IPS-18a (cell line): ENCODE data around the gene PLIN5.

Source experiments
- H3K27ac ChIP-seq: one replicate; pipeline ENCODE4 v1.5.1; 2013; ENCODE audit warnings: low read length
- H3K27me3 ChIP-seq: one replicate; pipeline ENCODE4 v1.6.1; 2013; ENCODE audit warnings: mild to moderate bottlenecking, low read length; ENCODE audit not compliant: control insufficient read depth, insufficient read depth
- H3K36me3 ChIP-seq: one replicate; pipeline ENCODE4 v1.6.1; 2013; ENCODE audit warnings: low read depth, low read length; ENCODE audit not compliant: control insufficient read depth
- H3K4me1 ChIP-seq: one replicate; pipeline ENCODE4 v1.6.1; 2013; ENCODE audit warnings: low read depth, low read length; ENCODE audit not compliant: control insufficient read depth
- H3K4me3 ChIP-seq: one replicate; pipeline ENCODE4 v1.5.1; 2013; ENCODE audit warnings: low read length
- H3K9ac ChIP-seq: one replicate; pipeline ENCODE4 v1.6.1; 2013; ENCODE audit warnings: mild to moderate bottlenecking, low read length, moderate library complexity
- H3K9me3 ChIP-seq: one replicate; pipeline ENCODE4 v1.6.1; 2013; ENCODE audit warnings: low read depth, low read length; ENCODE audit not compliant: control insufficient read depth

The PLIN5 gene

DNA sequence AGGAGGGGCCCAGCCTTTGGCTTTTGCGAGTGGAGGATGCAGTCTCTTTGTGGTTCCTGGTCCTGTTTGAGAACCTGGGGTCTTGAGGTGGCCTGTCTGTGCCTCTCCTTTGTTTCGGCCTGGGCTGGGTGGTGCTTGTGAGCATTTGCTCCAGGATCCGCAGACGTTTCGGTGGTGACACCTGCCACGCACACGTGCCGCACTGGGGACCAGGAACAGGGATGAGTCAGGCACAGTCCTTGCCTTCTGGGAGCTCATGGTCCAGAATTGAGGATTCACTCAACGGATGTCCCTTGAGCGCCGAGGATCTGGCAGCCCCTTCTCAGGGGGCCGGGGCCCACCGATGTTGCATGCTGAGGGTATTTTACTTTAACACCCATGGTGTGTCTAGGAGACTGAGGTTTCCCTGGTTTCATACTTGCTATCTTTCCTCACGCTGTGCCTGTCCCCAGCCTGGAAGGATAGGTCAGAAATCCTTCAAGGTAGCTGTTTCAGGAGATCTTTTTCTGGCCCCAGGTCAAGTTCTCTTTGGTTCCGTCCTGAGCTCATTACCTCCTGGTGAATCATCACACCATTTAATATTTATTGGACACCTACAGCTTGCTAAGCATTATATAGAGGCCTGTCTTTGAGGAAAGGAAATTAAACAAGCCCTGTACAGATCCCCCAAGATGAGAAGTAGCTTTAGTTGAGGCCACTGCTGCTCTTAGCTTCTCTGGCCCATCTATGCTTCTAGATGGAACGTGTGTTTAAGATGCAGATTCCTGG lies 57.8 kb downstream of the PLIN5 start:
- H3K27ac ChIP-seq: no peak overlapping the region
- no peak overlapping the region for H3K4me3 ChIP-seq
- no peaks in the 10 kb centered on the region for H3K9me3 ChIP-seq
- H3K27me3 ChIP-seq: no peaks in the 10 kb centered on the region
- H3K4me1 ChIP-seq: peaks cover 8% of the 10 kb centered on the region
- H3K36me3 ChIP-seq: peaks cover 12% of the 10 kb centered on the region
- no peak overlapping the region for H3K9ac ChIP-seq

- H3K9me3 ChIP-seq: no peaks in the 10 kb centered on the region
- peak overlapping the region; percentile 51 for H3K9ac ChIP-seq
- peak overlapping the region; percentile 55 for H3K27ac ChIP-seq
- no peaks in the 10 kb centered on the region for H3K27me3 ChIP-seq
- peaks cover 12% of the 10 kb centered on the region for H3K36me3 ChIP-seq
- H3K4me1 ChIP-seq: peaks cover 8% of the 10 kb centered on the region
- H3K4me3 ChIP-seq: peak overlapping the region; percentile 74
These were observed 60.5 kb downstream of the PLIN5 start for GRCh38 chr19:4474514-4475022.

GRCh38 chr19:4473763-4474513 lies 61.1 kb downstream of the PLIN5 start:
- H3K36me3 ChIP-seq: peaks cover 12% of the 10 kb centered on the region
- no peaks in the 10 kb centered on the region for H3K27me3 ChIP-seq
- peak overlapping the region; percentile 55 for H3K27ac ChIP-seq
- no peaks in the 10 kb centered on the region for H3K9me3 ChIP-seq
- H3K4me1 ChIP-seq: peaks cover 8% of the 10 kb centered on the region
- peak overlapping the region; percentile 74 for H3K4me3 ChIP-seq
- H3K9ac ChIP-seq: peak overlapping the region; percentile 51

GRCh38 chr19:4473011-4473762 lies 61.8 kb downstream of the PLIN5 start:
- no peak overlapping the region for H3K27ac ChIP-seq
- no peaks in the 10 kb centered on the region for H3K9me3 ChIP-seq
- H3K36me3 ChIP-seq: peaks cover 8% of the 10 kb centered on the region
- peaks cover 8% of the 10 kb centered on the region for H3K4me1 ChIP-seq
- H3K9ac ChIP-seq: peak overlapping the region; percentile 72
- H3K27me3 ChIP-seq: no peaks in the 10 kb centered on the region
- H3K4me3 ChIP-seq: peak overlapping the region; percentile 74
